SK-N-SH treated with all-trans-retinoic acid at 6 μM for 48 hours (cell line): ENCODE measurements around the gene CDKN1B.

Source experiments
- ATAC-seq: fragments of 200-7000 bp; cut with Tn5 transposase; 3 replicates; pipeline ENCODE4 v1.9.1; 2020; ENCODE audit warnings: mild to moderate bottlenecking, moderate library complexity
- ARNTL ChIP-seq: fragments of 450-650 bp; formaldehyde crosslinking; IDR thresholded peaks from 2 replicates; pipeline ENCODE4 v1.5.0; 2020; ENCODE audit warnings: low read depth, mild to moderate bottlenecking, moderate library complexity, borderline replicate concordance
- BACH2 ChIP-seq: fragments of 250-450 bp; sonication (Bioruptor Pico); IDR thresholded peaks from 2 replicates; pipeline ENCODE4 v1.9.0; 2021; ENCODE audit warnings: mild to moderate bottlenecking, borderline replicate concordance
- CREB5 ChIP-seq: fragments of 250-450 bp; sonication (Bioruptor Pico); IDR thresholded peaks from 2 replicates; pipeline ENCODE4 v1.5.1; 2020; ENCODE audit warnings: low read depth, mild to moderate bottlenecking, moderate library complexity
- CSDC2 ChIP-seq: fragments of 250-450 bp; sonication (Bioruptor Pico); IDR thresholded peaks from 2 replicates; pipeline ENCODE4 v1.5.0; 2020; ENCODE audit warnings: mild to moderate bottlenecking, moderate library complexity
- CSRNP3 ChIP-seq: fragments of 250-450 bp; sonication (Bioruptor Pico); IDR thresholded peaks from 2 replicates; pipeline ENCODE4 v1.5.1; 2021; ENCODE audit warnings: mild to moderate bottlenecking, moderate library complexity
- GLIS3 ChIP-seq: fragments of 250-450 bp; sonication (Bioruptor Pico); IDR thresholded peaks from 2 replicates; pipeline ENCODE4 v1.5.0; 2020; ENCODE audit warnings: mild to moderate bottlenecking, moderate library complexity
- ISL1 ChIP-seq: fragments of 250-450 bp; sonication (Bioruptor Pico); IDR thresholded peaks from 2 replicates; pipeline ENCODE4 v2.1.2; 2022; ENCODE audit warnings: mild to moderate bottlenecking, moderate library complexity
- OSR1 ChIP-seq: fragments of 250-450 bp; sonication (Bioruptor Pico); IDR thresholded peaks from 2 replicates; pipeline ENCODE4 v1.8.0; 2022; ENCODE audit warnings: moderate library complexity, mild to moderate bottlenecking, inconsistent platforms
- PATZ1 ChIP-seq: fragments of 250-450 bp; sonication (Bioruptor Pico); IDR thresholded peaks from 2 replicates; pipeline ENCODE4 v1.8.0; 2020; ENCODE audit warnings: mild to moderate bottlenecking, moderate library complexity, borderline replicate concordance
- POU6F1 ChIP-seq: fragments of 250-450 bp; sonication (Bioruptor Pico); IDR thresholded peaks from 2 replicates; pipeline ENCODE4 v1.8.0; 2021; ENCODE audit warnings: low read depth, mild to moderate bottlenecking, moderate library complexity, borderline replicate concordance
- PPARA ChIP-seq: fragments of 250-450 bp; sonication (Bioruptor Pico); IDR thresholded peaks from 2 replicates; pipeline ENCODE4 v1.5.0; 2020; ENCODE audit warnings: mild to moderate bottlenecking, borderline replicate concordance
- RARB ChIP-seq: fragments of 250-450 bp; sonication (Bioruptor Pico); IDR thresholded peaks from 2 replicates; pipeline ENCODE4 v1.8.0; 2021; ENCODE audit warnings: mild to moderate bottlenecking, moderate library complexity
- TCF4 ChIP-seq: fragments of 250-450 bp; sonication (Bioruptor Pico); IDR thresholded peaks from 2 replicates; pipeline ENCODE4 v1.8.0; 2021; ENCODE audit warnings: mild to moderate bottlenecking, moderate library complexity, borderline replicate concordance
- TOX ChIP-seq: fragments of 250-450 bp; sonication (Bioruptor Pico); IDR thresholded peaks from 2 replicates; pipeline ENCODE4 v1.8.0; 2021; ENCODE audit warnings: mild to moderate bottlenecking, moderate library complexity, borderline replicate concordance
- TSHZ2 ChIP-seq: fragments of 250-450 bp; sonication (Bioruptor Pico); IDR thresholded peaks from 2 replicates; pipeline ENCODE4 v1.5.0; 2020; ENCODE audit warnings: mild to moderate bottlenecking, moderate library complexity
- ZC3H10 ChIP-seq: fragments of 250-450 bp; sonication (Bioruptor Pico); IDR thresholded peaks from 2 replicates; pipeline ENCODE4 v1.5.1; 2021; ENCODE audit warnings: mild to moderate bottlenecking, moderate library complexity
- ZFP3 ChIP-seq: fragments of 250-450 bp; sonication (Bioruptor Pico); IDR thresholded peaks from 2 replicates; pipeline ENCODE4 v1.5.0; 2020; ENCODE audit warnings: mild to moderate bottlenecking, moderate library complexity
- ZFP30 ChIP-seq: fragments of 450-650 bp; formaldehyde crosslinking; IDR thresholded peaks from 2 replicates; pipeline ENCODE4 v1.5.0; 2022; ENCODE audit warnings: mild to moderate bottlenecking, moderate library complexity
- ZNF565 ChIP-seq: fragments of 450-650 bp; formaldehyde crosslinking; conservative IDR thresholded peaks from 2 replicates; pipeline ENCODE4 v1.5.0; 2020; ENCODE audit warnings: low read depth, mild to moderate bottlenecking, moderate library complexity
- ZNF8 ChIP-seq: fragments of 450-650 bp; formaldehyde crosslinking; IDR thresholded peaks from 2 replicates; pipeline ENCODE4 v1.5.0; 2020; ENCODE audit warnings: mild to moderate bottlenecking, moderate library complexity

The CDKN1B gene

GRCh38 chr12:12686472-12686871 lies 30.7 kb upstream of the CDKN1B start:
- ATAC-seq, result no peak
- TF ChIP-seq PATZ1 (CRISPR knock-in tag) (no peak), ARNTL (CRISPR knock-in tag) (no peak), ZFP30 (CRISPR knock-in tag) (no peak), ZNF8 (CRISPR knock-in tag) (no peak), CREB5 (CRISPR knock-in tag) (no peak), OSR1 (no peak), RARB (CRISPR knock-in tag) (no peak)

GRCh38 chr12:12686925-12687324 lies 30.2 kb upstream of the CDKN1B start:
- TF ChIP-seq ISL1, result peak; percentile 86
- no peak for TF ChIP-seq ZC3H10 (CRISPR knock-in tag)
- no peak for ATAC-seq

- TF ChIP-seq TCF4 (CRISPR knock-in tag) (no peak), ARNTL (CRISPR knock-in tag) (no peak), TSHZ2 (CRISPR knock-in tag) (no peak), CSDC2 (CRISPR knock-in tag) (no peak), PPARA (CRISPR knock-in tag) (no peak), ISL1 (no peak), ZNF565 (CRISPR knock-in tag) (no peak), ZNF8 (CRISPR knock-in tag) (no peak)
- ATAC-seq, result no peak
Observed at GRCh38 chr12:12689647-12690300, 27.4 kb upstream of the CDKN1B start.

GRCh38 chr12:12691549-12691948 lies 25.6 kb upstream of the CDKN1B start:
- no peak for ATAC-seq
- no peak for TF ChIP-seq TCF4 (CRISPR knock-in tag)
- TF ChIP-seq TSHZ2 (CRISPR knock-in tag), result no peak
- no peak for TF ChIP-seq TOX
- no peak for TF ChIP-seq PPARA (CRISPR knock-in tag)
- TF ChIP-seq ZFP3 (CRISPR knock-in tag), result no peak
- TF ChIP-seq POU6F1 (CRISPR knock-in tag), result no peak
- TF ChIP-seq OSR1, result no peak
- TF ChIP-seq CSRNP3 (CRISPR knock-in tag), result no peak
- no peak for TF ChIP-seq RARB (CRISPR knock-in tag)
- no peak for TF ChIP-seq BACH2
- TF ChIP-seq CSDC2 (CRISPR knock-in tag), result no peak
- TF ChIP-seq ZNF565 (CRISPR knock-in tag), result no peak
- no peak for TF ChIP-seq ISL1
- no peak for TF ChIP-seq ARNTL (CRISPR knock-in tag)
- TF ChIP-seq GLIS3 (CRISPR knock-in tag), result no peak
